DMS153 treated with DMSO at 0.1 percent for 48 hours (cell line): Measurements from ENCODE around the gene INTS3.

ENCODE experiments used
- DNase-seq: peaks from one replicate; lab custom pipeline; 2025; ENCODE audit not compliant: unreplicated experiment; lab: John Stamatoyannopoulos, UW

Gene INTS3

DNA sequence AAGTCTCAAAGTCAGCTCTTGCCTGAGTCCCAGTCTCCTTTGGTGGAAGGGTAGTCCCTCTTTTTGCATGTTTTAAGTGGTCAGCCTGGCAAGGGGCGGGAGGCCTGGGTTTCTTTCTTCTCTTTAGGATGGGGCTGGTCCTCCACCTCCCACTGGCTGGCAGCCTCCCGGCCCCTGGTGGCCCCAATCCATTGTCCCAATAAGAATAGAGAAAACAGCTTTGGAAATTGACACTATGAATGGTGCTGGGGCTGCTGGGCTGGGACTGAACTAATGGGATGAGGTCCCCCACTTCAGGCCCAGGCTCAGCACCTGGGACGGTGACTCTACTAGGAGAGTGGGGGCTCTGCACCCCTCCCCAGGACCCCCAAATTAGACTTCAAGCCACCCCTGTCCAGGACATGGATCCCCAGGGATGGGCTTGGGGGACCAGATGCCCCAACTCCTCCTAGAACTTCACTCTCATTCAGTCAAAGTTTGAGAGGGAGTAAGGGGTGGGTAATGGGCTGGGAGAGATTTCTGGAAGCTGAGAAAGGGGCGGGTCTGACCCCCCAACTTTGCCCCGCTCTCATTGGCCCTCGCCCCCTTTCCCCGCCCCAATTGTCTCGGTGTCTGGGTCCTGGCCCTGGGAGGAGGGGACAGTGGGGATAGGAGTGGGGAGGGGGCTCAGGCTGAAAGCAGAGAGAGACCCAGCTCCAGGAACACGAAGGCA is 65.6 kb downstream of the INTS3 start:
- DNase-seq = no peak

DNA sequence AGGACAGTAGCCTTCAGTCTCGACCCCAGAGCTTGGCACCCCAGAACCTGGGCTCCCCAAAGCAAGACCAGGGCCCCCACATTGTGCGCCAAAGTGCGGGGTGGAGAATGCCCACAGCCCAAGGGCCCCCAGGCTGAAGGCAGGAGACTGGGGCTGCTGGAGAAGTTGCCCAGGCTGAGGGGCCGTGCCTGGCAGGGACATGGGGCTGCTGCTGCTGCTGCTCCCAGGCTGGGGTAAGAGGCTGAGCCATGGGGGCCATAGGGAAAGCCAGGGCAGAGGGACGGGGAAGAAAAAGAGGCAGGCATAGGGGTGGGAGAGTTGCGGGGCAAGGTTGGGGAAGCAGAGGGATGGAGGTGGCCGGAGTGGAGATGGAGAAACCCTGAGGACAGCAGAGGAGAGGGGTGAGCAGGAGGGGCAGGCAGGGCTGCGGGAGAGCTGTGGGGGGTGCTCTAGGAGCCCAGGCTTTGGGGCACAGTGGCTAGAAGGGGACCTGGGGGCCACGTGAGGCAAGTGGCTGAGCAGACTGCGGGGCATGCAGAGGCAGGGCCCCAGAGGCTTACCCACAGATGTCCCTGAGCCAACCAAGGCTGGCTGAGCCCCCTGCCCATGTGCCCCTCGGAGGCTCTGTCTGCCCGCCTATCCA is 66.2 kb downstream of the INTS3 start:
- DNase-seq = no peak

DNA sequence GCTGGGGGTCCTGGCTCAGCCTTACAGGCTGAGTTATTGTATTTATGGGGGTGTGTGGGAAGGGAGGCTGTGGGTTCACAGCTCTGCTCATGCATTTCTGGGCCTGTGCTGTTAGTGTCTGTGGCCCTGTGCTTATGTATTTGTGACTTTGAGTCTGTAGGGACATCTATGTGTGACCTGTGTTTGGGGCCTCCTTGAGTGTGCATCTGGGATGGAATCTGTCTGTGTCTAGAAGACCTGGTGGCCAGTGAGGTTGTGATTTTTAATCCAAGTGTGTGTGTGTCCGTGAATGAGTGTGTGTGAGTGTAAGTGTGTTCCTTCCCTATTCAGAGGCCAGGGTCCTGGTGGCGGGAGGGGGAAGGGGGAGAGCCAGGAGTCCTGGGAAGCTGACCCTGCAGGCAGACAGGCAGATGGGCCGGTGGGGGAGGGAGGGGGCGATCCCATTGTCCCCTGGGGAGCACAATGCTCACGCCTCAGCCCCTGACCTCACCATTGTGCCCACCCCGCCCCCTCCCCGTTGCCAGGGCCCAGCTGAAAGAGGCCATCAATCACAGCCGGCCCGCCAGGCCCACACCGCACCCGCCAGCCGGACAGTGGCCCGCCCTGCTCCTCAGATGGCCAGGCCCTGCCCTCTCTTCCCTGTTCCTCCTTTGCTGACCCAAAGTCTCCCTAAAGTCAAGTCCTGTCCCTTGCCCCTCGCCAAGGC is 66.9 kb downstream of the INTS3 start:
- no peak for DNase-seq

DNA sequence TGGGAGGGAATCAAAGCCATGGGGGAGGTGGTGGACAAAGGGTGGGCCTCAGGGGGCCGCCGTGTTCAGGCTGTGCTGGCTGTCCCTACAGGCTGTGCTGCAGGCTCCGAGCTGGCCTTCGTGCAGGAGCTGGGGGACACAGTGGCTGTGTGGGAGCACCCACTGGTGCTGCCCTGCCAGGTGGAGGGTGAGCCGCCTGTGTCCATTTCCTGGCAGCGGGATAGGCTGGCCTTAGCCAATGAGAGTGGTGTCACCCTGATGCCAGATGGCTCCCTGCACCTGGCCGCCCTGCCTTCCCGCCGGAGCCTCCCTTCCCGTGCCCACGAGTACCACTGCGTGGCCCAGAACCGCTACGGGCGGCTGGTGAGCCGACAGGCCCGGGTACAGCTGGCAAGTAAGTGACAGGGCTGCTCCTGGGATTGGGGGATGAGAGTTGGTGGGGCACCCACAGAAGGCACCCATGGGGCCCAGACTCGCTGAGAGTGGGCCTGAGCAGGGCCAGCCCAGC is 67.5 kb downstream of the INTS3 start:
- no peak for DNase-seq

DNA sequence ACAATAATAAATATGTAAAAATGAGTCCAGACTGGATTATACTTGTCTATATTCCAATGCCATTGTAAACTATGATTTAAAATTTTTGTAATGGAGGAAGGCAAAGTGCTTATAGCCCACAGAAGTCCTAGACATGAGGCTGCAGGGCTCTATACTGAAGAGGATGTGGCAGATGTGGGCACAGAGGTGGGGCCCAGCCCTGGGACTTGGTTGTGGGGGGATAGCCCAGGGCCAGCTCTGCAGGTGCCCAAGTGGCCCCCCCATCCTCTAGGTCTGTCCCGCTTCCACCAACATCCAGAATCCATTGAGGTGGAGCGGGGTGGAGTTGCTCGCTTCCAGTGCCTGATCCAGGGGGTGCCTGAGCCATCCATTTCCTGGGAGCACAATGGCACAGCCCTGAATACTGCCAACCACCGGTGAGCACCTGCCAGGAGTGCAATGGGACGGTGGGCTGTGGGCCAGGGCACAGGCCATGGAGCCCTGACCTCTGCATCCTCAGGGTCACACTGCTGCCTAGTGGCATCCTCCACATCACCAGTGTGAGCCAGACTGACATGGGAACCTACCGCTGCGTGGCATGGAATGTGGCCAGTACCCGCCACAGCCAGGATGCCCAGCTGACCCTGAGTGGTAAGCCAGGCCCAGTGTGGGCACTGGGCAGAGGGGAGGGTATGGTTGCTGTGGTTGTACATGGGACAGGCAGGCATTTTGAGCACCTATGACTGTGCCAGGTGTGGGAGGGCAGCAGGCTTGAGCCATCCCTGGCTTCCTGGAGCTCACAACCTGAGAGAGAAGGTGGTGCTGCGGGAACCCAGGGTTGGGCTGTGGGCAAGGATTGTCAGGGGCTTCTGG is 68.3 kb downstream of the INTS3 start:
- DNase-seq = no peak

DNA sequence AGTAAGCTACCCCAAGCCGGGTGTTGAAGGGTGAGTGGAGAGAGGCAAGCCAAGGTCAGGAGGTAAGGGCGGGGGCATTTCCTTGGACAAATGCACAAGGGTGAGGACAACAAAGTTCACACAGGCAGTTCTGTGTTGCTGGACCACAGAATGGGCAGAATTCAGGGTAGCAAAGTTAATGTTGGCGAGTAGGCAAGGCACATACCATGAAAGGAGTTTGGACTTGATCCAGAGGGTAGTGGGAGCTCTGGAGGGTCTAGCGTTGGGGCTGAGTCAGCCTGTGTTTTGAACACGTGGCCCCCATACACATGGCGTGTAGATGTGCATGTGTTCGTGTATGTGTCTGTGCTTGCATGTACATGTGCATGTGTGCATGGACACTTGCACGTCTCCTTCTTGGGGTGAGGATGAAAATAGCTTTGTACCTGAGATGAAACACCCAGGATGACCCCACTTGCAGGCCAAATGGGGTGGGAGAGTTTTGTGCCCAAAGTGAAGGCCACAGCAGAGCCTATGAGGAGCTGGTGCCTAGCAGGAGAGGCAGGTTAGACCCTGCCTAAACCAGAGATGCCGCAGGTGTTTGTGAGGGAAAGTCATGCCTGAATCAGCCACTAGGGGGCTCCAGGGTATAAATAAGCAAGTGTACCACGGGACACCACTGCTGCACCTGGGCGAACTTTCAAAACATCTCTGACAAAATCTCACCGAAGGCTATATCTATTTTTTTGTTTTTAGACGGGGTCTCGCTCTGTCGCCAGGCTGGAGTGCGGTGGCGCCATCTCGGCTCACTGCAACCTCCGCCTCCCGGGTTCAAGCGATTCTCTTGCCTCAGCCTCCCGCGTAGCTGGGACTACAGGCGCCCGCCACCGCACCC is 69.2 kb downstream of the INTS3 start:
- DNase-seq = peak; percentile 75

DNA sequence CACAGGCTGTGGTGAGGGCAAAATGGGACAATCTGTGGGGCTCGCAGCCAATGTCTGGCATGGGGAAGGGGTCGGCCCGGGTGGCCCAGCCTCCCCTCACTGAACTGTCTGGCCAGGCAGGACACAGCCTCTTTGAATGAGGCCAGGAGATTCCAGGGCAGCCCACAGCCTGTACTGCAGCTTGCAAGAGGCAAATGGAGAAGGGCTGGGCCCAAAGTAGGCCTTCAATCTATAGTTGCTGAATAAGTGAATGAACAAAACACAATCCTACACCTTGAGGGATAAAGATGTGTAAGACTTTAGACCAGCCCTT is 70.6 kb downstream of the INTS3 start:
- no peak for DNase-seq

DNA sequence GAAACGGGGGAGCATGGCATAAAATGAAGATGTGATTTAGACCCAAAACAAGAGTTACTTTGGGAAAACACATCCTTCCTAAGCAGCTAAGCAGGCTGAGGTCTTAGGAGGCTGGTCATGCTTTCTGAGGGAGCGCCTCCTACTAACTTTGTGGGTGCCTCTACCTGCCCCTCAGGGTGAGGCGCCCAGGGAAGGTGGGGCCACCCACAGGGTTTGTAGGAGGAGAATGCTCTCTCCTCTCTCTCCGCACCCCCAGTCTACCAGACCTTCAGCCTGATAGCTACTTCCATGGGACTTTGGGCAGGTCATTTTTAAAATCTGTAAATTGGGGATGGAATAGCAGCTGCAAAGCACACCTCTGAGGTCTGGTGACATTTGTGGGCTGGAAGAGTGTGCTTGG is 71.2 kb downstream of the INTS3 start:
- DNase-seq = no peak

DNA sequence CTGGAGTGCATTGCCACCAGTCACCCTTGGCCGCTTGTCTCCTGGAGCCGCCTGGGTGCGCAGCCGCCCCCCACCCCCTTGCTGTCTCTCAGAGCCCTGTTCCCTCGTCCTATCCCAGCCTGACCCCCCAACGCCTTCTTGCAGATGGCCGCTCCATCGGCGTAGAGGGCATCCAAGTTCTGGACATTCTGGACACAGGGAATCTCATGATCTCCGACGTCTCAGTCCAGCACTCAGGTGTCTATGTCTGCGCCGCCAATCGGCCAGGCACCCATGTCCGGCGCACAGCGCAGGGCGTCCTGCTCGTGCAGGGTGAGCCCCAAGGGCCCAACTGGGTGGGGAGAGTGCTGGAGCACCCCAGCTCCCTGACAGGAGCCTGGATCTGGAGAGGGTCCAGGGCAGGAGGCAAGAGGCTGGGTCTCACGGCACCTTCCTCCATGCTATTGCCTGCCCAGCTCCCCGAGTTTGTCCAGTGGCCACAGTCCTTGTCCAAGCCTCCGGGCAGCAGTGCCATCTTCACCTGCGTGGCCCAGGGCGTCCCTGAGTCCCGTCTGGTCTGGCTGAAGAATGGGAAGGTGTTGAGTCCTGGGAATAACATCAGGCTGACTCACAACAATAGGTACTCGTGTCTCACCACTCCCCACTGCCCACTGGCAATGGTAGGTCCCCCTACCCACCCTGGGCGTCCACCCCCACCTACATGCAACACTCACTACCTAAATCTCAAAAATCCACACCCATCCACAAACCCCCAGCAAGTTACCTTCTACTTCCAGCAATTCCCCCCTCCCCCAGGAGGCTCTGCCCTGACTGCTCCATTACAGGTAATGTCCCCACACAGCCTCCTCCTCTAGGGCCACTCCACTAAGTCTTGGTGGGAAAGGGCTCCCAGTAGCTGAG is 72.0 kb downstream of the INTS3 start:
- no peak for DNase-seq

DNA sequence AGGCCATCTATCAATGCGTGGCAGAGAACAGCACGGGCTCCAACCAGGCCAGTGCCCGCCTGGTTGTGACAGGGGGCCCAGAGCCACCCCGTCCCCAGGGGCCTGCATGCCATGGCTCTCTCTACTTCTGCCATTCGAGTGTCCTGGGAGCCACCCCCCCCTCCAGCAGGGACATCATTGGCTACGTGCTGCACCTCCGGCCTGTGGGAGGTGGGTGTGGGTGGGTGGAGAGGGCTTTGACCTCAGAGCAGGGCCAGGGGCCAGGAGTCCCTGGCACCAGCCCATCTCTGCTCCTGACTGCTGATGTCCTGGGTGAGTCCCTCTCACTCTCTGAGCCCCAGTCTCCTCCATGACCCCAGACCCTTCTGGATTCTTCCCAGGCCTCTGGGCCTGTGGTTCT is 72.7 kb downstream of the INTS3 start:
- no peak for DNase-seq

DNA sequence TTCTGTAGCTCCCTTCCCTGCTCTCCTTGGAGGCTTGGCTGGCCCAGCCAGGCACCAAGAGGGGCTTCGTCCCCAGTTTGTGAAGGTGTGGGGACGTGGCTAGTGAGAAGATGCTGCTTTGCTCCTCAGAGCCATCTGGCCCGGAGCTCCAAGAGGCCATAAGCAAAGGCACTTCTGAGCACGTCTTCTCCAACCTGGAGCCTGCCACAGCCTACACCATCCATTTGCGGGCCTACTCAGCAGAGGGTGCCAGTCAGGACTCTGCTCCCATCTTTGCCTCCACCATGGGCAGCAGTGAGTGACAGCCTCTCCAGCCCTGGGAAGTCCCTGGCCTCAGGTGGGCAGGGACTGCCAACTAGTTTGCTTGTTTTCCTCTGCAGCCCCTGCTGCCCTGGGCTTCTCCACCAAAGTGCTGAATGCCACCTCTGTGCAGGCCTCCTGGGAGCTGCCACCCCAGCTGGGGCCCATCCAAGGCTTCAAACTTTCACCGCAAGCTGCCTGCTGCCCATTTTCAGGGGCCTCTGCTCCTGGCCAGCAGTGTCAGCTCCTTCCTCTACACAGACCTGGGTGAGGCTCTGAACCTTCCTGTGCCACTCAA is 73.3 kb downstream of the INTS3 start:
- DNase-seq = no peak

DNA sequence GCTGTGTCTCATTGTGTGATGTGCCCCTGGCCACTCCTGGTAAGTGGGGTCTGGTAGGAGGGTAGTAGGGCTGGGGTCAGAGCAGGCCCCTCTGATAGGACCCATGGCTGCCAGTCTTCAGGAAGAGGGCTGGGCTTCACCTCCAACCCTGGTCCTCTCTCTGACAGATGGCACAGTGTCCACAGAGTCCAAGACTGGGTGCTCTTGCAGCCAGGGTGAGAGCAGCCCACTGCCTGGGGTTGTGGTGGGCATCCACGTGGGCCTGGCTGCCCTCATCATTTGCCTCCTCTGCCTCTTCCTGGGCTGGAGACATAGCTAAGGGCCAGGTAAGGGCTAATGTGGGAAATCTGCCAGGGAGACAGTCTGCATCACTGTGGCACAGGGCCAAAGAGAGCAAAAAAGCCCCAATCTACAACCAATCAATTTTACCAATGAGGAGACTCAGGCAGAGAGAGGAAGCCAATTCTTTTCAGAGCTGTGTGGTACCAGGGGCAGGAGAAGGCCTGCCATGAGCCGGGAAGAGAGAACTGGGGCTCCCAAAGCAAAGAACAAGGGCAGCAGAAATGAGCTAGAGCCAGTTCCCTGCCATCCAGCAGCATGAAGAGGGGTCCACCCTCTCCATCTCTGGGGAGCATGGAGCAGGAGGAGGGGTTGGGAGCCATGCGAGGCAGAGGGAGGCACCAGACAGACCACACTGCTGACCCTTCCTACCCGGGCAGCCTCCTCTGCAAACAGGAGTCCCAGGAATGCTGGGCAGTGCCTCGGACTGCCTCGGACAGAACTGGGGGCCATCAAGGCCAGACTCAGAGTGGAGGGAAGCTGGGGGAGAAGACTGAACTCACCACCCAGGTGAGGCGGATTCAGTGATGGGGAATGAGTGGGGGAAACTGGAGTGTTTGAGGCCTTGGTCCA is 74.2 kb downstream of the INTS3 start:
- DNase-seq = no peak

DNA sequence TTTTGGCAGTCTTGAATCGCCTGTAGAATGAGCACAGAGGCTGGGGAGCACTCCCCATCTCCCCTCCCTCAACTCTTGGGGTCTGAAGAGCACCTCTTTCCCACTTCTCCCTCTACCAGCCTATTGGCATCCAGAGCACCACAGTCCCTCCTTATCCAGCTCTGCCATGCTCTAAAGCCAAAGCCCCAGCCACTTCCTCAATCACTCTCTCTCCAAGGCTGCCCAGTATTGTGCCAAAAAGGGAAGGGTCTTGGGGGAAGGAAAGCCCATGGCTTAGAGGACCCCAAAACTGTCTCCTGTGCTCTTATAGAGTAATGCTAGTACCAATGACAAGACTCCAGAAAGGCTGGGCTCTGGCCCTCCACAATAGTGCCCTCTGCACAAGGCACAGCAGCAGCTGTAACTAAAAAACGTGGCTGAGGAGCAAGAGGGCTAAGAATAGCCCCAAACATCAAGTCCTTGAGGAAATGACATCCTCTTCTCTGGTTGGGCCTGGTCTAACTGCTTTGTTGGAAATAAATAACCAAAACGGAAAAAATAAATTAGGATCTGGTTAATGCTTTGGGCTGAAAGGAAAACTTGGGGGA is 75.7 kb downstream of the INTS3 start:
- DNase-seq = no peak

DNA sequence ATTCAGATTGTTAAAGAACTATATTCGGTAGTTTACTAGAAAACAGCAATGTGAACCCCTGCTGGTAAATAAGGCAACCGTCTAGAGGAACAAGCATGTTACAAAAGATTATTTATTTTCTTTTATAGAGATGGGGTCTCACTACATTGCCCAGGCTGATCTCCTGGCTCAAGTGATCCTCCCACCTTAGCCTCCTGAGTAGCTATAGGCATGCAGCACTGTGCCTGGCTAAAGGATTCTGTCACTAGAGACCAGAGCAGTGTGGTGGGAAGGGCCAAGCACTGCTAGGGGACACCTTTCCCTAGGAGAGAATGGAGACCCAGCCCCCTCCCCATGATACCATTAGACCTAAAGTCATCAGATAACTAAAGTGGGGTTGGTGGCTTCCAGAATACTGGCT is 76.3 kb downstream of the INTS3 start:
- DNase-seq = no peak

DNA sequence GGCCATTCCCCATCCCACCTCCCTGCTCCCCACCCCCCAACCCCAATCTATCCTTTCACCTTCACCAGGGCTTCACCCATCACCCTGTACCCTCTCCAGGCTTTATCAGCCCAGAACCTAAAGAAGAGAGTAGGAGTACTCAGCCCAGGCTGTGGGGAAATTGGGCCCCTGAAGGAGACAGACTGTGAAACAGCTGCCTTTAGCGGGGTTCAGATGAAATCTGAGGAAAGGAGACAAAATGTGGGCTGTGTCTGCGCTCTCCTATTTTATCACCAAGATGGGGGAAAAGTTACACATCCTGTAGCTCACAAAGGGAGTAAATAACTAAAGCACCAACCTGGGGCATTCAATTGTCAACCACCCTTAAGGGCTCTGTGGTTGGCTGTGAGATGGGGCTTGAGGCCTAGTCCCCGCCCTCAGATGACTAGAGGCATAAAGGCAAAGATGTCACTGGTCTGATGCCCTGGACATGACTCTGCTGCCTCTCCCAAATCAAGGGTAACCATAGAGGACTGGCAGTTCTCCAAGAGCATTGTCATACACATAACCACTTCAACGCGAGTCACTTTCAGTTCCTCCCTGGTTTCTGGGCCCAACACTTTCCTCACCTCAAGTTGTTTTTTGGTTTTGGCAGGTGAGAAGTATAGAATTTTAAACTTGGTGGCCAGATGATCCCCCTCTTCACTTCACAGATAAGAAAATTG is 77.3 kb downstream of the INTS3 start:
- no peak for DNase-seq

DNA sequence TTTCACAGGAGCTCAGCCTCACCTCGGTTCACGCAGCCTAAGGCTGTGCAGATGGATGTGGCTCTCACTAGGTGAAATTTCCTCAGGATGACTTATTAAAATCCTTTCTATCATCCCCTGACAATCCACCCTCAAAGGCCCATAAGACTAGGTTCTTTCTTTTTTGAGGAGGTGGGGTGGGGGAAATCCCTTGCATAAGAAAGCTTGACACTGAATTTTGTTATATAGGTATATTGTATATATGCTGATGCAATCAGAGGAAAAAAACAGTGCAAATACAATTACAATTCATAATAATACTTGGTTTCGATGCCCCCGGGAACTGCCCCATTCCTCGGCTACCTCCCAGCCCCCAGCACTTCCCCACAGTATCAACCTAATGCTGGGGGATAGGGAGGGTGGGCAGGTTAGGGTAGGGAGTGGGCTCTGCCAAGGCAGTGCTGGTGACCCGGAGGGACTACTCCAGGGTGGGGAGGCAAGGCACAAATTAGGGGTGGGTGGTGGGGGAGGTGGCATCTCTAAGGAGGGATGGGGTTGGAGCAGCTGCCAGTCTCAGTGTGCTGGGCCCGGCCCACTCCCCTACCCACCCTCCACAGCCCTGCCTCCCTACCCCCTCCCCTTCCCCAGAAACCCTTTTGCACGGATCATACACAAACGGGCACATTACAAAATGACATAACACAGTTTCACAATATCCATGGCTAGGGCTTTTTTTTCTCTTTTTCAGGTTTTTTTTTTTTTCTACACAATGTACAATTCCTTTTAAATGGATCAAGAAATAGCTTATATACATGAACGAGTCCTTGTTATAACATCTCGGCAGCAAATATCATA is 78.3 kb downstream of the INTS3 start:
- DNase-seq = no peak
